Prostate gland (tissue), 2 donors: ENCODE data around the gene MAP1LC3C. TPM values are rescaled to one million over a fixed set of nuclear protein-coding genes. Genes with fewer than 3 reads are reported as not detected.

ENCODE experiments used
- DNase-seq: peaks from one replicate; pipeline ENCODE4 v3.0.0-alpha.2; 2019; ENCODE audit warnings: low spot score
- H3K27ac ChIP-seq, 2 donors: fragments of 200-600 bp; sonication (generic); 2 replicates each; pipeline ENCODE4 v1.5.1; 2017 to 2019
- H3K27me3 ChIP-seq: fragments of 200-600 bp; sonication (generic); replicated peaks from 2 replicates; pipeline ENCODE4 v1.5.1; 2019; ENCODE audit not compliant: insufficient read depth
- H3K36me3 ChIP-seq, 2 donors: fragments of 200-600 bp; sonication (generic); 1 replicate in 1 of 2; 2 replicates in 1 of 2; pipeline versions ENCODE4 v1.5.1 to v1.8.1; 2017 to 2019
- H3K4me1 ChIP-seq: fragments of 200-600 bp; sonication (generic); replicated peaks from 2 replicates; pipeline ENCODE4 v1.5.1; 2019
- H3K4me3 ChIP-seq, 2 donors: fragments of 200-600 bp; sonication (generic); 2 replicates each; pipeline ENCODE4 v1.5.1; 2017 to 2019
- H3K9me3 ChIP-seq: fragments of 200-600 bp; sonication (generic); 2 replicates; pipeline ENCODE4 v1.5.1; 2017
- POLR2A ChIP-seq: fragments of 450-650 bp; IDR thresholded peaks from one replicate; pipeline ENCODE4 v1.6.1; 2016; ENCODE audit warnings: antibody characterized with exemption, mild to moderate bottlenecking
- POLR2AphosphoS5 ChIP-seq: sonication (generic); formaldehyde crosslinking; IDR thresholded peaks from one replicate; pipeline ENCODE4 v1.6.1; 2017; ENCODE audit warnings: antibody characterized with exemption
- whole genome bisulfite sequencing: methylation state at CpG from one replicate; pipeline ENCODE4 v1.1.5; 2018; 5-methylcytosine and 5-hydroxymethylcytosine counted together
- intact Hi-C: fragments of 100-400 bp; cut with DNase I; formaldehyde crosslinking; loops from one replicate; pipeline ENCODE4 v1.14.2; 2022
- total RNA-seq, 2 donors: library from RNA; depleted of rRNA; stranded (reverse); fragments of >200 nt; gene quantifications; one replicate each; pipeline ENCODE4 v1.1.0, GENCODE V29; 2016
- TF ChIP-seq, protein P1 (sequence below), 4 experiments: fragments of 200-600 bp in 2 of 4; fragments of 450-650 bp in 2 of 4; sonication (generic) in 2 of 4; IDR thresholded peaks; 1 replicate in 3 of 4; 2 replicates in 1 of 4; pipeline ENCODE4 v1.5.1; 2016 to 2019; ENCODE audit warnings: antibody characterized with exemption in 4 of 4, mild to moderate bottlenecking in 2 of 4, moderate library complexity in 2 of 4

MAP1LC3C gene
- total RNA-seq, 2 donors from 2014 or later: not detected

DNA sequence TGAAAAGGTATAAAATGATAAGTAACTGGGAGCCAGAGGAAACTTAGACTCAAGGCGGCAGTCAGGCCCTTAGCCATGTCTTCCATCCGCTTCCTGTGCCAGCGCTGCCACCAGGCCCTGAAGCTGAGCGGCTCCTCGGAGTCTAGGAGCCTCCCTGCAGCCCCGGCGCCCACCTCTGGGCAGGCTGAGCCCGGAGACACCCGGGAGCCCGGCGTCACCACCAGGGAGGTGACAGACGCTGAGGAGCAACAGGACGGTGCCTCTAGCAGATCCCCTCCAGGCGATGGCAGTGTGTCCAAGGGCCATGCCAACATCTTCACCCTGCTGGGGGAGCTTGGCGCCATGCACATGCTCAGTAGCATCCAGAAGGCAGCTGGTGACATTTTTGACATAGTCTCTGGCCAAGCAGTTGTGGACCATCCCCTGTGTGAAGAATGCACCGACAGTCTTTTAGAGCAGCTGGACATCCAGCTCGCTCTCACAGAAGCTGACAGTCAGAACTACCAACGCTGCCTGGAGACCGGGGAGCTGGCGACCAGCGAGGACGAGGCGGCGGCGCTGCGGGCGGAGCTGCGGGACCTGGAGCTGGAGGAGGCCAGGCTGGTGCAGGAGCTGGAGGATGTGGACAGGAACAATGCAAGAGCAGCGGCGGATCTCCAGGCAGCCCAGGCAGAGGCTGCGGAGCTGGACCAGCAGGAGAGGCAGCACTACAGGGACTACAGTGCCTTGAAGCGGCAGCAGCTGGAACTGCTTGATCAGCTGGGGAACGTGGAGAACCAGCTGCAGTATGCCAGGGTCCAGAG lies 41.0 kb downstream of the MAP1LC3C start, which contains the start of gene BECN2:
Gene BECN2 (plus strand): TSS at position 76 of the 803 bp plus-strand sequence. CDS start 0 bp downstream, at position 76.
- TF ChIP-seq POLR2AphosphoS5 (no peak), POLR2A (no peak)
- TF ChIP-seq, protein P1, sequence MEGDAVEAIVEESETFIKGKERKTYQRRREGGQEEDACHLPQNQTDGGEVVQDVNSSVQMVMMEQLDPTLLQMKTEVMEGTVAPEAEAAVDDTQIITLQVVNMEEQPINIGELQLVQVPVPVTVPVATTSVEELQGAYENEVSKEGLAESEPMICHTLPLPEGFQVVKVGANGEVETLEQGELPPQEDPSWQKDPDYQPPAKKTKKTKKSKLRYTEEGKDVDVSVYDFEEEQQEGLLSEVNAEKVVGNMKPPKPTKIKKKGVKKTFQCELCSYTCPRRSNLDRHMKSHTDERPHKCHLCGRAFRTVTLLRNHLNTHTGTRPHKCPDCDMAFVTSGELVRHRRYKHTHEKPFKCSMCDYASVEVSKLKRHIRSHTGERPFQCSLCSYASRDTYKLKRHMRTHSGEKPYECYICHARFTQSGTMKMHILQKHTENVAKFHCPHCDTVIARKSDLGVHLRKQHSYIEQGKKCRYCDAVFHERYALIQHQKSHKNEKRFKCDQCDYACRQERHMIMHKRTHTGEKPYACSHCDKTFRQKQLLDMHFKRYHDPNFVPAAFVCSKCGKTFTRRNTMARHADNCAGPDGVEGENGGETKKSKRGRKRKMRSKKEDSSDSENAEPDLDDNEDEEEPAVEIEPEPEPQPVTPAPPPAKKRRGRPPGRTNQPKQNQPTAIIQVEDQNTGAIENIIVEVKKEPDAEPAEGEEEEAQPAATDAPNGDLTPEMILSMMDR (IDR thresholded peaks at IDR 0.05): no peak
- WGBS: 89% methylated on average over 32 of the region's 33 CpGs
- intact Hi-C loops: no loop called here
- no peaks in the 10 kb centered on the region for H3K27me3 ChIP-seq
- H3K36me3 ChIP-seq: no peaks in the 10 kb centered on the region
- no peaks in the 10 kb centered on the region for H3K9me3 ChIP-seq
- H3K4me3 ChIP-seq: no peak within 1 kb of the TSS
- DNase-seq: no peak
- no peaks in the 10 kb centered on the region for H3K4me1 ChIP-seq
- H3K27ac ChIP-seq: no peak within 1 kb of the TSS

DNA sequence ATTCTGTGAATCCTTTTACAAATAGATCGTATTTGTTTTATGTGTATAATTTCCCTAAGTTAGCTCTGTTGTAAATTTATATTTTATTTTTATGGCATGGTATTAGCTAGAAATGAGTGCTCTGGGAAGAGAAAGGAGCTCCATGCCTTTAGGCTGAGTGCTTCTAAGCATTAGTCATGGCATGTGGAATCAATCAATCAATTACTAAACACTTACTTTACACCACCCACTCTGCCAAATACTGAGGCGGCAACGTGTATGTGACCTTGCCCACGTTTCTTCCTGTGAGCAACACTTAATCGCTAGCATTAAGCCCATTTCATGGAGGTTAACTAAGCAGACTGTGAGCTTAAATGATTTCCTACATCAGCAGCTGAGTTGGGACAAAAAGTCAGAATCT lies 48.5 kb downstream of the MAP1LC3C start:
- TF ChIP-seq POLR2AphosphoS5: no peak
- TF ChIP-seq, protein P1 (IDR thresholded peaks at IDR 0.05): no peak
- no peak for TF ChIP-seq POLR2A
- Histone ChIP-seq H3K9me3 (no peaks in the 10 kb centered on the region), H3K27ac (no peak overlapping the region), H3K4me3 (no peak overlapping the region), H3K4me1 (no peaks in the 10 kb centered on the region), H3K36me3 (no peaks in the 10 kb centered on the region), H3K27me3 (no peaks in the 10 kb centered on the region)
- DNase-seq: no peak
- intact Hi-C loops: no loop called here
- 40% methylated on average over 5 of the region's 5 CpGs for WGBS

DNA sequence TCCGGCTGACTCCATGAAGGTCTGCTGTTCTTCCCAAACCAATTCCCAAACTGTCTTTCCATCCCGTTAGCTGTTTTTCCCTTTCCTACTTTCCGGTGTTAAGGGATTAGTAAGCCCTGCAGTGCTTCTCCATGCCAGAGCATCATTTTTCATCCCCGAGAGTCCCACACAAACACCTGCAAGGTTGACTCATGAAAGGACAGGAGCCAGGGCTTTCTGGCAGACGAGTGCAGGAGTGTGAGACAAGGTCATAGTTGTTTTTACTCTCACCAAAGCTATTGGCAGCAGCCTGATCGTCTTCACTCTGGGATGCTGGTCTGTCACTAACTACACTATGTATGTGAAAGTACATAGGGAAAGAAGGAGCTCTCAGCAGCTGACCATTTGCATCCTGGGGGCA lies 51.5 kb downstream of the MAP1LC3C start:
- DNase-seq: no peak
- Histone ChIP-seq H3K36me3 (no peaks in the 10 kb centered on the region), H3K4me1 (no peaks in the 10 kb centered on the region), H3K9me3 (no peaks in the 10 kb centered on the region), H3K4me3 (no peak overlapping the region), H3K27ac (no peak overlapping the region), H3K27me3 (no peaks in the 10 kb centered on the region)
- TF ChIP-seq POLR2A (no peak), POLR2AphosphoS5 (no peak)
- TF ChIP-seq, protein P1 (IDR thresholded peaks at IDR 0.05): no peak
- WGBS: 64% methylated on average over 6 of the region's 6 CpGs
- intact Hi-C loops: no loop called here

Other genes with a start within 250 kb of the MAP1LC3C start
- gene EXO1, start 150.9 kb downstream of the MAP1LC3C start, total RNA-seq: 1 to 10 TPM in 1 of 2 donors, under 1 TPM in 1; 0.36 to 3.1 TPM
- not detected for gene BECN2, start 41.3 kb downstream of the MAP1LC3C start, total RNA-seq